ENCODE measurements around the gene LHX4. TPM values are rescaled to one million over a fixed set of nuclear protein-coding genes. Genes with fewer than 3 reads are reported as not detected.

LHX4 gene
- total RNA-seq, 1 experiment from 2014 or later, result 0.13 TPM

- Histone ChIP-seq H3K36me3 (no peaks in the 10 kb centered on the region), H3K4me3 (no peak overlapping the region), H3K9me3 (no peaks in the 10 kb centered on the region), H3K27me3 (peaks cover 91% of the 10 kb centered on the region)
- DNase-seq, result no peak
Measured at GRCh38 chr1:180233191-180234011, 3.3 kb downstream of the LHX4 start.

- Histone ChIP-seq H3K36me3 (no peaks in the 10 kb centered on the region), H3K4me3 (no peak overlapping the region), H3K27me3 (peaks cover 93% of the 10 kb centered on the region), H3K9me3 (no peaks in the 10 kb centered on the region)
- DNase-seq, result no peak
Measured at GRCh38 chr1:180234369-180235076, 4.5 kb downstream of the LHX4 start.

- Histone ChIP-seq H3K9me3 (no peaks in the 10 kb centered on the region), H3K36me3 (no peaks in the 10 kb centered on the region), H3K27me3 (peaks cover 97% of the 10 kb centered on the region), H3K4me3 (no peak overlapping the region)
- DNase-seq, result no peak
Measured at GRCh38 chr1:180235077-180235501, 5.0 kb downstream of the LHX4 start.

- H3K27me3 ChIP-seq, result peaks cover 99% of the 10 kb centered on the region
- no peaks in the 10 kb centered on the region for H3K36me3 ChIP-seq
- no peak for DNase-seq
- no peaks in the 10 kb centered on the region for H3K9me3 ChIP-seq
- no peak overlapping the region for H3K4me3 ChIP-seq
Measured at GRCh38 chr1:180235502-180236239, 5.6 kb downstream of the LHX4 start.

DNA sequence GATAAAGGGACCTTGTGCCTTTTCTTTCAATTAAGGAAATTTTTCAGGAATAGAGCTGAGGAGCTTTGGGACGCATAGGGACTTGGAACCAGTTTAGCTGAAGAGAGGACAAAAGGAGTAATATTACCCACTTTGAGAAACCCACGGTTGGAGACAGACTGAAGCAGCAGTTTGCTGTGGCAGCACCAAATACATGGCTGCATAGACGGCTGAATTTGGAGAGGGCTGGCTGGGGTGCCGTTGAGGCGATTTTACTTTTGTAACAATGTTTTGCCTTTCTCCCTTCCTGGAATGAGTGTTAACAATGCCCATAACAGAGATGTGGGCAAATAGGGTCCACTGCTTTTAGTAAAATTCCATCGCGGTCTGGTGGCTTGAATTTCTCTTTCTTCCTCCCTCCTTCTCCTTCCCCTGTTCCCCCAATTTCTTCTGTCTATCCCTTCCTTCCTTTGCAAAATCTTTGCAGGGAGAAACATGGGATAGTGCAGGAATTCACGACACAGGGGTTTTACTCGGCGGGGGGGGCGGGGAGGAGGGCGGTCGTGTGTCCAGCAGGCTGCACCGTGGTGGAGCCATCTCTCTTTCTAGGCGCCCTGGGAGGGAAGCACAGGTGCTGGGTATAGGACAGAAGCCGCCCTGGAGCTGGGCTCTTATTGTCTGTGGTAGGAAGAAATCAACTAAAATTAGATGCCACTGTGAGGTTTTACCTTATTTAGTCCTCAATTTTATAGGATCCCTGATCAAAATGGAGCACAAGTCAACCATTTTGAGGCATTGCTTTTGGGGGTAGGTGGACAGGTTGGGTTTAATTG is 6.8 kb downstream of the LHX4 start:
- Histone ChIP-seq H3K9me3 (no peaks in the 10 kb centered on the region), H3K36me3 (no peaks in the 10 kb centered on the region), H3K4me3 (no peak overlapping the region), H3K27me3 (peaks cover 96% of the 10 kb centered on the region)
- no peak for DNase-seq

DNA sequence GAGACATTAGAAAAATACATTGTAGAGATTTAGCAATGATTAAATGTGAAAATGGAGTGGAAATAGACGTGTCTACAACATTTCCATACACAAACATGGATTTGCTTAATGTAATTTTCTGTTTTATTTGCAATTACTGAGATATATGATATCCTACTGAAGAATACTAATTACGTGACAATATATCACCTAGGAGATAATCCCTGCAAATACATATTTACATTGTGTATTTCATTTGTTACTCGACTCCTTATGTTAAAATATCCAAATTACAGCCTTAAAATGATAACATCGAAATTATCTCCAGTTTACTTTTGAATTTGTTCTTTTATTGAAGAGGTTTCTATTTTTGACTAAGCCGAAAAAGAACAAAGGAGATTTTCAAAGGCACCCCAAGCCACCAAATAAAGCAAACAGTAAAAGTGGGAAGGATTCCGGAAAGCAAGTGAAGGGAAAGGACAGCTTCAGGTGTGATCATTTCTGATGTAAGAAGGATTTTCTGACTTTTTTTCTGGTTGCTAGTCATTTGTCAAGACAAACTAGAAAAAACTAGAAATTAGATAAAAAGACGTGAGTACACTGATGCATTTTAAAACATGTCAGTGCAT is 7.9 kb downstream of the LHX4 start:
- Histone ChIP-seq H3K4me3 (no peak overlapping the region), H3K36me3 (no peaks in the 10 kb centered on the region), H3K27me3 (peaks cover 88% of the 10 kb centered on the region), H3K9me3 (no peaks in the 10 kb centered on the region)
- no peak for DNase-seq

DNA sequence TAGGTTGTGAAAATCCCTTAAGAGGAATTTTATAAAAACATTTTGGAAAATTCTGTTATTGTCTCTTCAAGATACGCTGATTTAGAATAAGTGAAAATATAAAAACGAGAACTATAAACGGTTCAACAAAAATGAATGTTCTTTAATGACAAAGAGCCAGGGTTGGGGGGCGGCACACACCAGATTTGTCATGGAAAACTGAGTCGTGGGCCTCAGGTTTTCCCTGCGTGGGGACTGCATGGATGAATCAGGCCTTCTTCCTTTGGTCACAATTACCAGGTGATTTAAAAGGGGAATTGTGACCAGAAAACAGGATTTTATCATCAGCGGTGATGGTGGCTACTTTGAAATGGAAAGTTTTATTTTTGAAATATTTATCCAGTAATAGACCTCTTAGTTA is 8.6 kb downstream of the LHX4 start:
- Histone ChIP-seq H3K36me3 (no peaks in the 10 kb centered on the region), H3K4me3 (no peak overlapping the region), H3K27me3 (peaks cover 81% of the 10 kb centered on the region), H3K9me3 (no peaks in the 10 kb centered on the region)
- no peak for DNase-seq

GRCh38 chr1:180239145-180240096 is 9.4 kb downstream of the LHX4 start:
- no peak overlapping the region for H3K4me3 ChIP-seq
- peaks cover 75% of the 10 kb centered on the region for H3K27me3 ChIP-seq
- H3K9me3 ChIP-seq, result no peaks in the 10 kb centered on the region
- DNase-seq, result no peak
- no peaks in the 10 kb centered on the region for H3K36me3 ChIP-seq

DNA sequence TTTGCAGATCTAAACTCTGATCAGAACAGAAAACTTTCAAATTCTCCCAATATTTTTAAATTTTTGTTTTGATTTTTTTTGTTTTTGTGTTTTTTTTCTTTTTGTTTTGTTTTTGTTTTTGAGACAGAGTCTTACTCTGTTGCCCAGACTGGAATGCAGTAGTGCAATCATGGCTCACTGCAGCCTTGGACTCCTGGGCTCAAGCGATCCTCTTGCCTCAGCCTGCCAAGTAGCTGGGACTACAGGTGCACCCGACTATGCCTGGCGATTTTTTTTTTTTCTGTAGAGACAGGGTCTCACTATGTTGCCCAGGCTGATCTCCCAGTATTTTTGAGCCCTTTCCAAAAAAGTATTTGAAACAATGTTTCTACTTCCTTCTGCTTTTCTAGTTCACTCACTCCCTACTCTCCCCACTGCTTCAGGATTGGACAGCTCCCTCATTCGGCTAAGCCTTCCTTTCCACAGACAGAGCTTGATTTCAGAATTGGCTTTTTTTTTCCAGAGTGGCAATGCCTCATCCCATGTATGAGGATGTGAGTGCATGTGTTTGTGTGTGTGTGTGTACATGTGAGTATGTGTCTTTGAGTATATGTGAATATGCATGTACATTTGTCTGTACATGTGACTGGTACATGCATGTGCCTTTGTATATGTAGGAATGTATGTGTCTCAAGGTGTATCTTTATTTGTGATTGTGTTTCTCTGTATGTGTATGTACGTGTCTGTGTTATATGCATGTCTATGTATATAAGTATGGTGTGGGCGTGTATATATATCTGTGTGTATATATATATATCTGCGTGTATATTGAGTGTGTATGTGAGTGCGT is 11.9 kb downstream of the LHX4 start:
- Histone ChIP-seq H3K27me3 (peaks cover 50% of the 10 kb centered on the region), H3K36me3 (no peaks in the 10 kb centered on the region), H3K4me3 (no peak overlapping the region), H3K9me3 (no peaks in the 10 kb centered on the region)
- no peak for DNase-seq

DNA sequence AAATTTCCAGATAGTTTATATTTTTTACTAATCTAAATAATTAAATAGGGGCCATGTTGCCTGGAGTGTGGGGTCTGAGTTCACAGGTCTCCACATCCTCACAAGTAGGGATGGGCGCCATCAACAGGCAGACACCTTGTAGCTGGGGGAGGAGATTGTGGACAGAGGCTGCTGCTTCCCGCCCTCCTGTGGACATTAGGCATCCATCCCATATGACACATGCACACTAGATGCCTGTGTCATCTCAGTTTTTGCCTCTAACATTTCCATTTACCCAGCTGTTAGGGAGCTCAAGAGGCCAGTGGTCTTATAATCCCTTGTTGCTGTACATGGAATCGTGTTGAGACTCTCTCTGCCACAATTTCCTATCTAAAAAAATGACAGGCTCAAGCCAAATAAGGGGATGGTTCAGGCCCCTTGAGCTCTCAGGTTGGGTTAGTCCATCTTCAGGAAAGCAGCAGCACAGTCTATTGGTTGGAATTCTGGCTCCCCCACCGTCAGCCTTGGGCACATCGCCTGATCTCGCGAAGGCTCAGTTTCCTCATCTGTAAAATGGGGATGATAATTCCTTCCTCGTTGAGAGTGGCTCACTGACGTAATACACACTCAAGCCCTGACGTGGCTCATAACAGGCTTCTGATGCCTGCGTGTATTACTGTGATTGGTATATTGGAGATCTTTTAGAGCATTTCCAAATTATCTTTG is 13.6 kb downstream of the LHX4 start:
- Histone ChIP-seq H3K36me3 (no peaks in the 10 kb centered on the region), H3K4me3 (no peak overlapping the region), H3K9me3 (no peaks in the 10 kb centered on the region), H3K27me3 (peaks cover 33% of the 10 kb centered on the region)
- peak; percentile 41 for DNase-seq

- Histone ChIP-seq H3K4me3 (no peak overlapping the region), H3K27me3 (peaks cover 21% of the 10 kb centered on the region), H3K9me3 (no peaks in the 10 kb centered on the region), H3K36me3 (no peaks in the 10 kb centered on the region)
- DNase-seq, result no peak
Measured at GRCh38 chr1:180244840-180245239, 14.8 kb downstream of the LHX4 start.

DNA sequence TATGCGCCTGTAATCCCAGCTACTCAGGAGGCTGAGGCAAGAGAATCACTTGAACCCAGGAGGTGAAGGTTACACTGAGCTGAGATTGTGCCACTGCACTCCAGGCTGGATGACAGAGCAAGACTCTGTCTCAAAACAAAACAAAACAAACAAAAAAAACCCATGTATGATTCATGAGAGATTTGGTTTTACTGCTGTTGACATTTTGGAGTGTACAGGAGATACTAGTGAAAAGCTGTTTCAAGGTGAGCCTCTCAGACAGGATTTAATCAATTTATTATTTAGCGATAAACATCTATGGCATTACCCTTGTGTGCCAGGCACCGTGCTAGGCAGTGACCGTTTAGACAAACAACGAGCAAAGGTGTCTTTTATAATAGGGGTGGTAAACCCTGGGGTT is 16.5 kb downstream of the LHX4 start:
- Histone ChIP-seq H3K9me3 (no peaks in the 10 kb centered on the region), H3K36me3 (no peaks in the 10 kb centered on the region), H3K4me3 (no peak overlapping the region), H3K27me3 (peaks cover 3% of the 10 kb centered on the region; the same call in 1 of the 2 replicates)
- no peak for DNase-seq

DNA sequence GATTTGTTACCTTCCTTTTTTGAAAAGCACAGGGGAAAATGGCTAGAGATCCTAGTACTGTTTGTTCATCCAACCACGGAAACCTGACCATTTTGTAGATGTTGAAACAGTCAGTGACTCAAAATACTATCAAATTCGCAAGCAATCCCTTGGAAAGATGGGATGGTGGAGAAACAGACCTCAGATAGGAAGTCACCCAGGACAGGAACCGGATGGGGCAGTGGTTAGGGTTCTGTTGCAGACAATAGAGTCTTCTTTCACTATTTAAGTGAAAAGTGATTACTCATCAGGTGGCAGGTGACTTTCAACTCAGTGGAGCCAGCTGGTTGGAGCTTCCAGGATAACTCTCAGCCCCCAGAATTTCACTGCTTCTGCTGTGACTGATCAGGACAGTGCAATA is 17.0 kb downstream of the LHX4 start:
- Histone ChIP-seq H3K4me3 (no peak overlapping the region), H3K9me3 (no peaks in the 10 kb centered on the region), H3K36me3 (no peaks in the 10 kb centered on the region), H3K27me3 (0 out of 2 replicates have a peak, but pooled peaks cover 2% of the 10 kb centered on the region)
- DNase-seq, result no peak

DNA sequence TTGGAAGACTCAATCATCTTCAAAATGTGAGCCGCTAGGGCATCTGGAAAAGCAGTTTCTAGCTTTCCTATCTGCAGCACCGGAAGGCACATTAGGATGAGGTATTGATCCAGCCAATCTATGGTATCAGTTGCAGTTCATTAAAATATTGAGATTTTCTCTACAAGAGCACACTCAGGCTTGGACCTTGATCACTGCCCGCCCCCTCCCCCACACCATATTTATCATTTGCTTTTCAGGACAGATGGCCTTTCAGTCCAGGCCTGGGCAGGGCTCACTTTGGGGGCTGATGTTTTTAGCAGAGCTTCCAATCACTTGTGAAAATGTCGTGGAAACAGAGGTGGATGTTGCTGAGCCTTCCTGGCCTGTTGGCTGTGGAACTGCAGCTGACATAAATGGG is 17.5 kb downstream of the LHX4 start:
- H3K36me3 ChIP-seq, result no peaks in the 10 kb centered on the region
- H3K9me3 ChIP-seq, result no peaks in the 10 kb centered on the region
- H3K4me3 ChIP-seq, result no peak overlapping the region
- DNase-seq, result no peak
- no peaks in the 10 kb centered on the region for H3K27me3 ChIP-seq
